Effector memory CD8-positive, alpha-beta T cell (primary cell): ENCODE measurements around the gene TMEM165.
"Not testable (repeated sequence)": the region's sequence is repeated elsewhere in the genome, so short reads cannot be mapped to it uniquely, and the experiment has no call there.

Source experiments
- ATAC-seq: fragments of 150-1000 bp; cut with Tn5 transposase; replicated peaks from 2 replicates; pipeline ENCODE4 v1.10.0; 2021; ENCODE audit warnings: mild to moderate bottlenecking, moderate library complexity
- DNase-seq, 3 experiments: peaks; one replicate each; pipeline ENCODE4 v3.0.0; 2021
- H3K27ac Mint-ChIP-seq, 2 donors: one replicate each; pipeline ENCODE4 v1.8.0; 2022; ENCODE audit warnings: mild to moderate bottlenecking in 2 of 2, mixed read lengths in 2 of 2, moderate library complexity in 2 of 2
- H3K27me3 Mint-ChIP-seq, 2 donors: one replicate each; pipeline ENCODE4 v1.8.0; 2022; ENCODE audit warnings: mixed read lengths in 2 of 2
- H3K36me3 Mint-ChIP-seq: one replicate; pipeline ENCODE4 v1.8.0; 2022; ENCODE audit warnings: mild to moderate bottlenecking, moderate library complexity, mixed read lengths; ENCODE audit not compliant: insufficient read depth
- H3K4me1 Mint-ChIP-seq, 2 donors: one replicate each; pipeline ENCODE4 v1.8.0; 2022; ENCODE audit warnings: low read depth in 2 of 2, mixed read lengths in 2 of 2
- H3K4me3 Mint-ChIP-seq, 2 donors: one replicate each; pipeline ENCODE4 v1.8.0; 2022; ENCODE audit warnings: mild to moderate bottlenecking in 2 of 2, mixed read lengths in 2 of 2, moderate library complexity in 2 of 2
- H3K9me3 Mint-ChIP-seq, 2 donors: one replicate each; pipeline ENCODE4 v1.8.0; 2022; ENCODE audit warnings: mixed read lengths in 2 of 2

TMEM165 gene

GRCh38 chr4:55358246-55358645 is 37.5 kb upstream of the TMEM165 start:
- ATAC-seq (no peak), DNase-seq (no peak)
- Mint-ChIP-seq H3K9me3 (no peaks in the 10 kb centered on the region), H3K36me3 (no peaks in the 10 kb centered on the region), H3K27me3 (no peaks in the 10 kb centered on the region), H3K27ac (no peak overlapping the region), H3K4me1 (no peaks in the 10 kb centered on the region), H3K4me3 (no peak overlapping the region)

GRCh38 chr4:55358668-55359067 is 37.1 kb upstream of the TMEM165 start:
- Mint-ChIP-seq H3K9me3 (no peaks in the 10 kb centered on the region), H3K27me3 (no peaks in the 10 kb centered on the region), H3K4me3 (no peak overlapping the region), H3K4me1 (no peaks in the 10 kb centered on the region), H3K36me3 (no peaks in the 10 kb centered on the region), H3K27ac (no peak overlapping the region)
- DNase-seq: no peak
- peak; percentile 27 for ATAC-seq

GRCh38 chr4:55359397-55359916 is 36.3 kb upstream of the TMEM165 start:
- Mint-ChIP-seq H3K27ac (no peak overlapping the region), H3K4me1 (no peaks in the 10 kb centered on the region), H3K4me3 (no peak overlapping the region)

GRCh38 chr4:55362938-55363337 is 32.8 kb upstream of the TMEM165 start:
- H3K27ac Mint-ChIP-seq, H3K27me3 Mint-ChIP-seq, H3K9me3 Mint-ChIP-seq, H3K4me1 Mint-ChIP-seq, H3K4me3 Mint-ChIP-seq, DNase-seq, H3K36me3 Mint-ChIP-seq, ATAC-seq: not testable (repeated sequence)

More at GRCh38 chr4:55359397-55359916, 36.3 kb upstream of the TMEM165 start:
- DNase-seq (no peak), ATAC-seq (no peak)
- H3K9me3 Mint-ChIP-seq: no peaks in the 10 kb centered on the region
- no peaks in the 10 kb centered on the region for H3K27me3 Mint-ChIP-seq
- H3K36me3 Mint-ChIP-seq: peaks cover 5% of the 10 kb centered on the region

GRCh38 chr4:55363691-55364351 is 31.9 kb upstream of the TMEM165 start:
- Mint-ChIP-seq H3K9me3 (no peaks in the 10 kb centered on the region), H3K4me1 (no peaks in the 10 kb centered on the region), H3K4me3 (no peak overlapping the region), H3K27ac (no peak overlapping the region), H3K27me3 (no peaks in the 10 kb centered on the region), H3K36me3 (peaks cover 6% of the 10 kb centered on the region)
- ATAC-seq (no peak), DNase-seq (no peak)

- Mint-ChIP-seq H3K4me1 (no peaks in the 10 kb centered on the region), H3K36me3 (peaks cover 6% of the 10 kb centered on the region), H3K9me3 (no peaks in the 10 kb centered on the region), H3K27ac (no peak overlapping the region), H3K27me3 (no peaks in the 10 kb centered on the region), H3K4me3 (no peak overlapping the region)
- ATAC-seq: no peak
- DNase-seq: no peak
Observed at GRCh38 chr4:55364691-55365344, 30.9 kb upstream of the TMEM165 start.

GRCh38 chr4:55365345-55365728 is 30.4 kb upstream of the TMEM165 start:
- H3K27ac Mint-ChIP-seq: no peak overlapping the region
- H3K4me1 Mint-ChIP-seq: no peaks in the 10 kb centered on the region
- no peak overlapping the region for H3K4me3 Mint-ChIP-seq
- DNase-seq (no peak), ATAC-seq (no peak)
- no peaks in the 10 kb centered on the region for H3K9me3 Mint-ChIP-seq
- H3K27me3 Mint-ChIP-seq: no peaks in the 10 kb centered on the region
- H3K36me3 Mint-ChIP-seq: peaks cover 6% of the 10 kb centered on the region

GRCh38 chr4:55366621-55367020 is 29.1 kb upstream of the TMEM165 start:
- Mint-ChIP-seq H3K36me3 (peaks cover 6% of the 10 kb centered on the region), H3K27ac (no peak overlapping the region), H3K4me1 (no peaks in the 10 kb centered on the region), H3K27me3 (no peaks in the 10 kb centered on the region), H3K9me3 (no peaks in the 10 kb centered on the region), H3K4me3 (no peak overlapping the region)
- DNase-seq (no peak), ATAC-seq (no peak)

GRCh38 chr4:55367084-55367722 is 28.6 kb upstream of the TMEM165 start:
- ATAC-seq (no peak), DNase-seq (no peak)
- Mint-ChIP-seq H3K9me3 (no peaks in the 10 kb centered on the region), H3K27ac (no peak overlapping the region), H3K36me3 (peaks cover 6% of the 10 kb centered on the region), H3K4me3 (no peak overlapping the region), H3K4me1 (no peaks in the 10 kb centered on the region), H3K27me3 (no peaks in the 10 kb centered on the region)

- H3K9me3 Mint-ChIP-seq: no peaks in the 10 kb centered on the region
- no peak for ATAC-seq
- H3K4me3 Mint-ChIP-seq: no peak overlapping the region
- H3K27ac Mint-ChIP-seq: no peak overlapping the region
- no peaks in the 10 kb centered on the region for H3K4me1 Mint-ChIP-seq
- no peaks in the 10 kb centered on the region for H3K27me3 Mint-ChIP-seq
- no peaks in the 10 kb centered on the region for H3K36me3 Mint-ChIP-seq
- DNase-seq: no peak
Observed at GRCh38 chr4:55369968-55370367, 25.8 kb upstream of the TMEM165 start.

GRCh38 chr4:55372259-55372658 is 23.5 kb upstream of the TMEM165 start:
- no peaks in the 10 kb centered on the region for H3K9me3 Mint-ChIP-seq
- DNase-seq: no peak
- H3K36me3 Mint-ChIP-seq: no peaks in the 10 kb centered on the region
- no peak for ATAC-seq
- H3K27me3 Mint-ChIP-seq: no peaks in the 10 kb centered on the region
- no peak overlapping the region for H3K27ac Mint-ChIP-seq
- no peaks in the 10 kb centered on the region for H3K4me1 Mint-ChIP-seq
- no peak overlapping the region for H3K4me3 Mint-ChIP-seq

- Mint-ChIP-seq H3K9me3 (no peaks in the 10 kb centered on the region), H3K27ac (no peak overlapping the region), H3K27me3 (no peaks in the 10 kb centered on the region), H3K4me3 (no peak overlapping the region), H3K36me3 (no peaks in the 10 kb centered on the region), H3K4me1 (no peaks in the 10 kb centered on the region)
- DNase-seq (no peak), ATAC-seq (no peak)
Observed at GRCh38 chr4:55373461-55373860, 22.3 kb upstream of the TMEM165 start.

GRCh38 chr4:55376698-55377097 is 19.1 kb upstream of the TMEM165 start:
- H3K27ac Mint-ChIP-seq: no peak overlapping the region
- DNase-seq (no peak), ATAC-seq (no peak)
- no peaks in the 10 kb centered on the region for H3K9me3 Mint-ChIP-seq
- H3K4me1 Mint-ChIP-seq: no peaks in the 10 kb centered on the region
- H3K4me3 Mint-ChIP-seq: no peak overlapping the region
- no peaks in the 10 kb centered on the region for H3K27me3 Mint-ChIP-seq
- no peaks in the 10 kb centered on the region for H3K36me3 Mint-ChIP-seq
